ENCODE data around the gene RAB3A.
"Not testable (repeated sequence)": the region's sequence is repeated elsewhere in the genome, so short reads cannot be mapped to it uniquely, and the experiment has no call there.

The RAB3A gene

GRCh38 chr19:18168673-18169381 is 35.0 kb downstream of the RAB3A start:
- DNase-seq (ENCODE audit: low spot score) = no peak

- DNase-seq (ENCODE audit: low spot score) = no peak
Measured at GRCh38 chr19:18167975-18168645, 35.7 kb downstream of the RAB3A start.

- no peak for DNase-seq (ENCODE audit: low spot score)
Measured at GRCh38 chr19:18167011-18167410, 36.8 kb downstream of the RAB3A start.

DNA sequence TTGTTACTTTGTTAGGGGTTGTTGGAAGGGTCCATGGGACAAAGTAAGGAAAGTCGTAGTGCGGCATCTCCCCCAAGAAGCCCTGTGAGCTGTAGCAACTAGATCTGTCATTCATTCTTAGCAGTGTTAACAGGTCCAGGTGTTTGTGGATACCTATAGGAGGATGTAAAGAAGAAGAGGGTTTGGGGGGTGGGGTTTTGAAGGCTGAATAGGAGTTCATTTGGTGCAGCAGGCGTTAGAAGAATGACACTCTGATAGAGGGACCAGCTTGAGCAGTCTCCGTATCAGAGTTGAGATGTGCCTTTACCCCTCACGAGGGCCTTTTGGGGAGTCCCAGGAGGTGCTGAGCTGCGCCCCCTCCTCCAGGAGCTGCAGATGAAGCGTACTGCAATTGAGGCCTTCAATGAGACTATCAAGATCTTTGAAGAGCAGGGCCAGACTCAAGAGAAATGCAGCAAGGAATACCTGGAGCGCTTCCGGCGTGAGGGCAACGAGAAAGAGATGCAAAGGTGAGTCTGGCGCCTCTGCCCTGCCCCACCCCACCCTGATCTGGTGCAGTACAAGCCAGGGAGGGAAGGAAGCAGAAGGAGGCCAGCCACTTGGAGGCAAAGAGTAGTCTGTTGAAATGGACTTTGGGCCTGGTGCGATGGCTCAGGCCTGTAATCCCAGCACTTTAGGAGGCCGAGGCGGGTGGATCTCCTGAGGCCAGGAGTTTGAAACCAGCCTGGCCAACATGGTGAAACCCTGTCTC is 37.9 kb downstream of the RAB3A start:
- no peak for DNase-seq (ENCODE audit: low spot score)

DNA sequence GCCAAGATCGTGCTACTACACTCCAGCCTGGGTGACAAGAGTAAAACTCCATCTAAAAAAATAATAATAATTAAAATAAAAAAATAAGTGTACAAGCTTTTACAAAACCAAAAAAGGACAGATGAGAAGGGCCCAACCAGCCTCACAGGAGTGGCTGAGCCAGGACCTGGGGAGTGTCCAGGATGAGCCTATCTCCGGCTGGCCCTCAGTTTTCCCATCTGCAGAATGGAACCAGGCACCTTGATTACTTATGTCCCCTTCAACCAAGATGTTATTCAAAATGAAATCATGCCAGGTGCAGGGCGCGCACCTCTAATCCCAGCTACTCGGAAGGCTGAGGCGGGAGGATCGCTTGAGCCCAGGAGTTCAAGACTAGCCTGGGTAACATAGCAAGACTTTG is 39.8 kb downstream of the RAB3A start:
- no peak for DNase-seq (ENCODE audit: low spot score)

GRCh38 chr19:18161636-18162002 is 42.2 kb downstream of the RAB3A start:
- no peak for DNase-seq (ENCODE audit: low spot score)

DNA sequence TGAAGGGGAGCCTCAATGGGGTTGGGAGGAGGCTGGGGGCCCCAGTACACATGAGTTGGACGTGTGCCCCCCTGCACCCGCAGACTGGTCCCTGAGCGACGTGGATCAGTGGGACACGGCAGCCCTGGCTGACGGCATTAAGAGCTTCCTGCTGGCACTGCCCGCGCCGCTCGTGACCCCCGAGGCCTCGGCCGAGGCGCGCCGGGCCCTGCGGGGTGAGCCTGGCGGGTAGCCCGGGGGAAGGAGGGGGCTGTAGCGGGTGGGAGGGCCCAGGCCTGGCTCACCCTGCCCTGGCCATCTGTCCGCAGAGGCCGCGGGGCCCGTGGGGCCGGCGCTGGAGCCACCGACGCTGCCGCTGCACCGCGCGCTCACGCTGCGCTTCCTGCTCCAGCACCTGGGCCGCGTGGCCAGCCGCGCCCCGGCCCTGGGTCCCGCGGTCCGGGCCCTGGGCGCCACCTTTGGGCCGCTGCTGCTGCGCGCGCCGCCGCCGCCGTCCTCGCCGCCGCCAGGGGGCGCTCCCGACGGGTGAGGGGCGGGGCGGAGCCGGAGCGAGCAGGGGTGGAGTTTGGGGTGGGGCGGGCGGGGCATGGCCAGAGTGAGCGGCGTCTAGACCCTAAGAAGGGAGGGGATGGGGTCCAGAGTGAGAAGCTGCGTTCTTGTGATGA is 42.7 kb downstream of the RAB3A start:
- peak; percentile 71 for DNase-seq (ENCODE audit: low spot score)

- no peak for DNase-seq (ENCODE audit: low spot score)
Measured at GRCh38 chr19:18160493-18160970, 43.3 kb downstream of the RAB3A start.

GRCh38 chr19:18159810-18160209 is 44.0 kb downstream of the RAB3A start:
- DNase-seq (ENCODE audit: low spot score) = no peak

GRCh38 chr19:18159059-18159616 is 44.7 kb downstream of the RAB3A start:
- DNase-seq (ENCODE audit: low spot score) = not testable (repeated sequence)

GRCh38 chr19:18158467-18158866 is 45.4 kb downstream of the RAB3A start:
- no peak for DNase-seq (ENCODE audit: low spot score)

DNA sequence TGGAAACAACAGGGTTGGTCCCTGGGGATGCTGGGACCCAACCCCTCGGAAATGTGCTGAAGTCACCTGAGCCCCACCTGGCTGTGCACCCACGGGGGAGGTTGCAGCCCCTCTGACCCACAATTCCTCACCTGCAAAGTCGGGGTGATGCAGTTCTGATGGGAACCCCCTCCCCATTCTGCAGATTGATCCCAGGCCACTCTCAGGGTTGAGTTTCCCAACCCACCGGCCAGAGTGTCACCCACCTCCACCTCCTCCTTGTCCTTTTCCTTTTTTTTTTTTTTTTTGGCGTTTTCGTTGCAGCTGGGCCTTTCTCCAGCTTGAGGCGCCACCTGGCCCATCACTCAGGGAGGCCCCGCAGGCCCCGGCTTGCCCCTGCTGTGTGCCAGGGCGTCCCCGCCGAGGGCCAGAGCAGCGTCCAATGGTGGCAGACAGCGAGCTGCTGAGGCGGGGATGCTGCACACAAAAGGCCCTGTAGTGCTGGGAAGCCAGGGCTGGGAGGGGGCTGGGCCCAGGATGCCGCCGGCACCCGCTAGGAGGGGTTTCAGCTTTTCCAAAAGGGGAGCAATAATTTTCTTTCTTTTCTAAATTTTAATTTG is 46.3 kb downstream of the RAB3A start:
- DNase-seq (ENCODE audit: low spot score) = peak; percentile 88

- DNase-seq (ENCODE audit: low spot score) = peak; percentile 77
Measured at GRCh38 chr19:18156841-18157464, 46.9 kb downstream of the RAB3A start.

- DNase-seq (ENCODE audit: low spot score) = no peak
Measured at GRCh38 chr19:18156268-18156667, 47.6 kb downstream of the RAB3A start.

GRCh38 chr19:18155095-18156087 is 48.5 kb downstream of the RAB3A start:
- no peak for DNase-seq (ENCODE audit: low spot score)

- no peak for DNase-seq (ENCODE audit: low spot score)
Measured at GRCh38 chr19:18153556-18154134, 50.2 kb downstream of the RAB3A start.

- DNase-seq (ENCODE audit: low spot score) = peak; percentile 99
Measured at GRCh38 chr19:18152817-18153555, 50.9 kb downstream of the RAB3A start, which contains the start of gene PIK3R2. Gene PIK3R2 (plus strand): TSS chr19:18153163. CDS start chr19:18155880, 2,717 bp downstream.

DNA sequence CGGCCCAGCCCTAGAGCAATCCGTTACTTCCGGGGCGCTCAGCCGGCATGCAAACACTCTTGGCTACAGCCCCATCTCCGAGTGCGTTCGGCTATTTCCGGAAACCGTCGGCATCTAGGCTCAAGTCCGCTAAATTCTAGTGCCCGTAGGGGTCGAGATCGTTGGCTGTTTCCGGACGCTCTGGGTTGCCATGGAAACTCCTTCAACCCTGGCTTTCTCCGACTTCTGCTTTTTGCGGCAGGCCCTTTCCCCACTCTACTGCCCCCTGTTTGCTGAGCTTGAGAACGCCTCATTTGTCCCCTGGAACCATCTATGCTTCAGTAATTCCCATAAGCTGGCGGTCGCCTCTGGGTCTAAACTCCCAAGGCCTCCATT is 51.4 kb downstream of the RAB3A start:
- DNase-seq (ENCODE audit: low spot score) = peak; percentile 95

Measured in globus pallidus (tissue), 1 donor.